IPS-20b (cell line): ENCODE results near the gene IMPDH2.
A peak's percentile ranks its signal among the peaks of the same experiment; 100 is the strongest.

ENCODE experiments used
- H3K27ac ChIP-seq: one replicate; pipeline ENCODE4 v1.5.1; 2013; ENCODE audit warnings: low read length
- H3K27me3 ChIP-seq: 2 replicates; pipeline ENCODE4 v1.6.1; 2013; ENCODE audit warnings: mild to moderate bottlenecking, low read length, inconsistent platforms; ENCODE audit not compliant: insufficient read depth
- H3K36me3 ChIP-seq: 2 replicates; pipeline ENCODE4 v1.6.1; 2013; ENCODE audit warnings: low read depth, mild to moderate bottlenecking, inconsistent platforms, low read length, moderate library complexity; ENCODE audit not compliant: insufficient read depth
- H3K4me1 ChIP-seq: 2 replicates; pipeline ENCODE4 v1.6.1; 2013; ENCODE audit warnings: mild to moderate bottlenecking, control low read depth, inconsistent platforms, low read length, moderate library complexity; ENCODE audit not compliant: insufficient read depth
- H3K4me3 ChIP-seq: 2 replicates; pipeline ENCODE4 v1.5.1; 2013; ENCODE audit warnings: mild to moderate bottlenecking, low read length, inconsistent platforms
- H3K9ac ChIP-seq: 2 replicates; pipeline ENCODE4 v1.6.1; 2013; ENCODE audit warnings: low read depth, mild to moderate bottlenecking, inconsistent platforms, low read length, moderate library complexity
- H3K9me3 ChIP-seq: 2 replicates; pipeline ENCODE4 v1.6.1; 2013; ENCODE audit warnings: mild to moderate bottlenecking, low read depth, low read length, inconsistent platforms; ENCODE audit not compliant: insufficient read depth

IMPDH2 gene

GRCh38 chr3:49028673-49029562 is at the start of gene IMPDH2:
IMPDH2 (minus strand) TSS chr3:49029398; CDS start chr3:49029350, 48 bp downstream.
- Histone ChIP-seq H3K36me3 (peaks cover 88% of the 10 kb centered on the region), H3K9ac (peak within 1 kb of the TSS; percentile 89), H3K27me3 (no peaks in the 10 kb centered on the region), H3K4me3 (peak within 1 kb of the TSS; percentile 86), H3K27ac (no peak within 1 kb of the TSS), H3K9me3 (no peaks in the 10 kb centered on the region), H3K4me1 (0 out of 2 replicates have a peak, but pooled peaks cover 5% of the 10 kb centered on the region)

GRCh38 chr3:49076646-49077045 is 47.4 kb upstream of the IMPDH2 start:
- Histone ChIP-seq H3K9ac (no peak overlapping the region), H3K27me3 (no peaks in the 10 kb centered on the region), H3K4me1 (no peaks in the 10 kb centered on the region), H3K27ac (no peak overlapping the region), H3K36me3 (peaks cover 73% of the 10 kb centered on the region), H3K9me3 (no peaks in the 10 kb centered on the region), H3K4me3 (no peak overlapping the region)

GRCh38 chr3:49076116-49076515 is 46.9 kb upstream of the IMPDH2 start:
- peaks cover 78% of the 10 kb centered on the region for H3K36me3 ChIP-seq
- no peak overlapping the region for H3K9ac ChIP-seq
- H3K27me3 ChIP-seq = no peaks in the 10 kb centered on the region
- no peaks in the 10 kb centered on the region for H3K9me3 ChIP-seq
- H3K4me3 ChIP-seq = no peak overlapping the region
- H3K4me1 ChIP-seq = no peaks in the 10 kb centered on the region
- H3K27ac ChIP-seq = no peak overlapping the region

GRCh38 chr3:49058011-49058410 is 28.8 kb upstream of the IMPDH2 start:
- Histone ChIP-seq H3K4me3 (no peak overlapping the region), H3K36me3 (peaks cover 76% of the 10 kb centered on the region), H3K4me1 (no peaks in the 10 kb centered on the region), H3K27me3 (no peaks in the 10 kb centered on the region), H3K9me3 (no peaks in the 10 kb centered on the region), H3K9ac (no peak overlapping the region), H3K27ac (no peak overlapping the region)

- Histone ChIP-seq H3K9me3 (no peaks in the 10 kb centered on the region), H3K4me1 (no peaks in the 10 kb centered on the region), H3K4me3 (no peak overlapping the region), H3K27me3 (no peaks in the 10 kb centered on the region), H3K27ac (no peak overlapping the region), H3K36me3 (peaks cover 77% of the 10 kb centered on the region), H3K9ac (no peak overlapping the region)
These were observed 28.1 kb upstream of the IMPDH2 start for GRCh38 chr3:49057268-49057667.

- H3K4me1 ChIP-seq = no peaks in the 10 kb centered on the region
These were observed 25.2 kb upstream of the IMPDH2 start for GRCh38 chr3:49054344-49054862.

GRCh38 chr3:49053543-49053942 is 24.3 kb upstream of the IMPDH2 start:
- Histone ChIP-seq H3K27ac (no peak overlapping the region), H3K36me3 (peaks cover 79% of the 10 kb centered on the region), H3K27me3 (no peaks in the 10 kb centered on the region), H3K4me1 (no peaks in the 10 kb centered on the region), H3K4me3 (no peak overlapping the region), H3K9ac (no peak overlapping the region), H3K9me3 (no peaks in the 10 kb centered on the region)

More at GRCh38 chr3:49054344-49054862, 25.2 kb upstream of the IMPDH2 start:
- no peak overlapping the region for H3K27ac ChIP-seq
- peaks cover 78% of the 10 kb centered on the region for H3K36me3 ChIP-seq
- no peak overlapping the region for H3K4me3 ChIP-seq
- no peak overlapping the region for H3K9ac ChIP-seq
- H3K27me3 ChIP-seq = no peaks in the 10 kb centered on the region
- no peaks in the 10 kb centered on the region for H3K9me3 ChIP-seq

- H3K4me1 ChIP-seq = no peaks in the 10 kb centered on the region
- H3K36me3 ChIP-seq = peaks cover 75% of the 10 kb centered on the region
- no peak overlapping the region for H3K4me3 ChIP-seq
- no peaks in the 10 kb centered on the region for H3K9me3 ChIP-seq
- no peaks in the 10 kb centered on the region for H3K27me3 ChIP-seq
- no peak overlapping the region for H3K9ac ChIP-seq
- H3K27ac ChIP-seq = no peak overlapping the region
These were observed 6.1 kb upstream of the IMPDH2 start for GRCh38 chr3:49035281-49035680.

GRCh38 chr3:49034650-49035049 is 5.5 kb upstream of the IMPDH2 start:
- Histone ChIP-seq H3K4me1 (no peaks in the 10 kb centered on the region), H3K9ac (no peak overlapping the region), H3K27me3 (no peaks in the 10 kb centered on the region), H3K36me3 (peaks cover 76% of the 10 kb centered on the region), H3K9me3 (no peaks in the 10 kb centered on the region), H3K27ac (no peak overlapping the region), H3K4me3 (no peak overlapping the region)

- Histone ChIP-seq H3K9ac (no peak overlapping the region), H3K27me3 (no peaks in the 10 kb centered on the region), H3K4me1 (0 out of 2 replicates have a peak, but pooled peaks cover 5% of the 10 kb centered on the region), H3K27ac (no peak overlapping the region), H3K9me3 (no peaks in the 10 kb centered on the region), H3K36me3 (peaks cover 77% of the 10 kb centered on the region), H3K4me3 (no peak overlapping the region)
These were observed 3.6 kb upstream of the IMPDH2 start for GRCh38 chr3:49032646-49033304.

- Histone ChIP-seq H3K27ac (no peak overlapping the region), H3K4me1 (0 out of 2 replicates have a peak, but pooled peaks cover 5% of the 10 kb centered on the region), H3K9ac (no peak overlapping the region), H3K27me3 (no peaks in the 10 kb centered on the region), H3K9me3 (no peaks in the 10 kb centered on the region), H3K4me3 (no peak overlapping the region), H3K36me3 (peaks cover 87% of the 10 kb centered on the region)
These were observed 1.1 kb upstream of the IMPDH2 start for GRCh38 chr3:49030321-49030720.
